Tibial nerve (tissue), 3 donors: Measurements from ENCODE around the gene FGD6.

Experiments
- POLR2A ChIP-seq, 2 donors: fragments of 450-650 bp; IDR thresholded peaks; one replicate each; pipeline ENCODE4 v1.6.1; 2017; ENCODE audit warnings: antibody characterized with exemption in 2 of 2, mild to moderate bottlenecking in 2 of 2, moderate library complexity in 2 of 2
- TF ChIP-seq, protein P1 (sequence below), 5 experiments: fragments of 200-600 bp in 3 of 5; fragments of 450-650 bp in 2 of 5; sonication (generic) in 3 of 5; IDR thresholded peaks; one replicate each; pipeline ENCODE4 v1.5.1; 2016 to 2019; ENCODE audit warnings: antibody characterized with exemption in 5 of 5, mild to moderate bottlenecking in 3 of 5, moderate library complexity in 2 of 5

DNA sequence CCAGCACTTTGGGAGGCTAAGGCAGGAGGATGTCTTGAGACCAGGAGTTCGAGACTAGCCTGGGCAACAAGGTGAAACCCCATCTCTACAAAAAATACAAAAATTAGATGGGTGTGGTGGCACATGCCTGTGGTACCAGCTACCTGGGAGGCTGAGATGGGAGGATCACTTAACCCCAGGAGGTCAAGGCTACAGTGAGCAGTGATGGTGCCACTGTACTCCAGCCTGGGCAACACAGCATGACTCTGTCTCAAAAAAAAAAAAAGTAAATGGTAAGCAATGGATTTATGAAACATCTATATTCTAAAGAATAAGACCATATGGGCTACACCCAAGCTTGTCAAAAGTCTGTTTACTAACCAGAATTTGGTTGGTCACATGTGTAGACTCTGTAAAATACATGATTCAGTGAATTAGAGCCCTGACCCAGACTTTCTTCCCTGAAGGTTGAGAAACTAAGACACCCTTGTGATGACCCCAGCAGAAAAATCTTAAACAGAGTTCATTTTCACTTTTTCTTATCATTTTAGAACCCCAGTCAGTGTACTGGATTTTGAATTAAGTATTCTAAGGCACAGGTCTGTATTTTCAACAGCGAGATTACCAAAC is 12.1 kb downstream of the FGD6 start:
- no peak for TF ChIP-seq POLR2A (IDR thresholded peaks at IDR 0.05)
- TF ChIP-seq, protein P1, sequence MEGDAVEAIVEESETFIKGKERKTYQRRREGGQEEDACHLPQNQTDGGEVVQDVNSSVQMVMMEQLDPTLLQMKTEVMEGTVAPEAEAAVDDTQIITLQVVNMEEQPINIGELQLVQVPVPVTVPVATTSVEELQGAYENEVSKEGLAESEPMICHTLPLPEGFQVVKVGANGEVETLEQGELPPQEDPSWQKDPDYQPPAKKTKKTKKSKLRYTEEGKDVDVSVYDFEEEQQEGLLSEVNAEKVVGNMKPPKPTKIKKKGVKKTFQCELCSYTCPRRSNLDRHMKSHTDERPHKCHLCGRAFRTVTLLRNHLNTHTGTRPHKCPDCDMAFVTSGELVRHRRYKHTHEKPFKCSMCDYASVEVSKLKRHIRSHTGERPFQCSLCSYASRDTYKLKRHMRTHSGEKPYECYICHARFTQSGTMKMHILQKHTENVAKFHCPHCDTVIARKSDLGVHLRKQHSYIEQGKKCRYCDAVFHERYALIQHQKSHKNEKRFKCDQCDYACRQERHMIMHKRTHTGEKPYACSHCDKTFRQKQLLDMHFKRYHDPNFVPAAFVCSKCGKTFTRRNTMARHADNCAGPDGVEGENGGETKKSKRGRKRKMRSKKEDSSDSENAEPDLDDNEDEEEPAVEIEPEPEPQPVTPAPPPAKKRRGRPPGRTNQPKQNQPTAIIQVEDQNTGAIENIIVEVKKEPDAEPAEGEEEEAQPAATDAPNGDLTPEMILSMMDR (IDR thresholded peaks at IDR 0.05), result no peak
